AG04450 (cell line): ENCODE measurements around the gene HNRNPA3. TPM values are rescaled to one million over a fixed set of nuclear protein-coding genes. Genes with fewer than 3 reads are reported as not detected.

Source experiments
- CTCF ChIA-PET: fragments of 300-600, 350-600 bp; formaldehyde crosslinking; extraction: SDS; loops from one replicate; lab custom pipeline; 2022; ENCODE audit warnings: antibody characterized with exemption, inconsistent platforms; lab: Charles Lee
- POLR2A ChIA-PET: fragments of 350-600 bp; formaldehyde crosslinking; extraction: SDS; loops from one replicate; lab custom pipeline; 2021; ENCODE audit warnings: antibody characterized with exemption, inconsistent platforms; lab: Yijun Ruan, JAX
- DNase-seq: peaks from one replicate; pipeline ENCODE4 v3.0.0-alpha.2; 2011; ENCODE audit warnings: low read depth, low spot score
- H3K27ac ChIP-seq: one replicate; pipeline ENCODE4 v1.5.1; 2012; ENCODE audit warnings: low read depth, low read length, control low read depth
- H3K27me3 ChIP-seq: one replicate; pipeline ENCODE4 v1.6.0; 2012; ENCODE audit warnings: low read length; ENCODE audit not compliant: control insufficient read depth, insufficient read depth
- H3K4me3 ChIP-seq: 2 replicates; pipeline ENCODE4 v1.5.1; 2011; ENCODE audit warnings: mild to moderate bottlenecking, low read depth, low read length, control low read depth
- H3K9me3 ChIP-seq: 2 replicates; pipeline ENCODE4 v1.5.1; 2012; ENCODE audit warnings: low read length; ENCODE audit not compliant: control insufficient read depth, insufficient read depth
- CTCF ChIP-seq: IDR thresholded peaks from 2 replicates; pipeline ENCODE4 v1.5.1; 2011; ENCODE audit warnings: low read depth, low read length, control low read depth, inconsistent platforms
- polyA plus RNA-seq: library from polyadenylated mRNA; depleted of rRNA; stranded (reverse); fragments of >200 nt; gene quantifications from 2 replicates; pipeline ENCODE4 v1.2.3, GENCODE V29; 2011

Gene HNRNPA3
- polyA plus RNA-seq, 1 experiment, result 177 TPM

- H3K27me3 ChIP-seq, result no peaks in the 10 kb centered on the region
- no peak overlapping the region for H3K4me3 ChIP-seq
- DNase-seq, result no peak
- H3K9me3 ChIP-seq, result no peaks in the 10 kb centered on the region
- no peak overlapping the region for H3K27ac ChIP-seq
- POLR2A ChIA-PET, result interaction anchor here (0.7 to 2.1 kb wide), 3 partner anchors 61 to 190 kb away, joined by 4 to 11 read pairs (median 6); no protein-coding TSS in a partner anchor
- CTCF ChIA-PET, result interaction anchor here (0.7 to 10.4 kb wide), 6 partner anchors 34 to 190 kb away, joined by 3 to 69 read pairs (median 4); no protein-coding TSS in a partner anchor
- no peak for TF ChIP-seq CTCF
These were observed 13.4 kb downstream of the HNRNPA3 start for GRCh38 chr2:177225965-177226360.

- ChIA-PET POLR2A (interaction anchor here (0.8 to 2.6 kb wide), 2 partner anchors 17 to 34 kb away, joined by 4 to 7 read pairs; partner anchors contain the start of genes HNRNPA3 and NFE2L2), CTCF (interaction anchor here (0.6 to 10.4 kb wide), 8 partner anchors 9 to 375 kb away, joined by 3 to 69 read pairs (median 3); no protein-coding TSS in a partner anchor)
- DNase-seq, result no peak
- no peak overlapping the region for H3K27ac ChIP-seq
- H3K4me3 ChIP-seq, result no peak overlapping the region
- TF ChIP-seq CTCF, result no peak
- H3K27me3 ChIP-seq, result no peaks in the 10 kb centered on the region
- no peaks in the 10 kb centered on the region for H3K9me3 ChIP-seq
These were observed 17.0 kb downstream of the HNRNPA3 start for GRCh38 chr2:177229442-177230242.

DNA sequence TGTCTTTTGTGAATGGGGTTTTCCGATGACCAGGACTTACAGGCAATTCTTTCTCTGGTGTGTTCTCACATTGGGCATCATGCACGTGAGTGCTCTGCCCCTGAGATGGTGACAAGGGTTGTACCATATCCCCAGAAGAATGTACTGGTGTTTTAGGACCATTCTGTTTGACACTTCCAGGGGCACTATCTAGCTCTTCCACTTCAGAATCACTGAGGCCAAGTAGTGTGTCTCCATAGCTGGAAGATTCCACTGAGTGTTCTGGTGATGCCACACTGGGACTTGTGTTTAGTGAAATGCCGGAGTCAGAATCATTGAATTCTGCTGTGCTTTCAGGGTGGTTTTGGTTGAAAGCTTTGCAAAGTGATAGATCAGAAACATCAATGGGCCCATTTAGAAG, 18.7 kb downstream of the HNRNPA3 start:
- no peaks in the 10 kb centered on the region for H3K9me3 ChIP-seq
- ChIA-PET CTCF (interaction anchor here (0.7 to 10.4 kb wide), 5 partner anchors 33 to 776 kb away, joined by 3 to 69 read pairs (median 3); no protein-coding TSS in a partner anchor), POLR2A (no interaction called here)

DNA sequence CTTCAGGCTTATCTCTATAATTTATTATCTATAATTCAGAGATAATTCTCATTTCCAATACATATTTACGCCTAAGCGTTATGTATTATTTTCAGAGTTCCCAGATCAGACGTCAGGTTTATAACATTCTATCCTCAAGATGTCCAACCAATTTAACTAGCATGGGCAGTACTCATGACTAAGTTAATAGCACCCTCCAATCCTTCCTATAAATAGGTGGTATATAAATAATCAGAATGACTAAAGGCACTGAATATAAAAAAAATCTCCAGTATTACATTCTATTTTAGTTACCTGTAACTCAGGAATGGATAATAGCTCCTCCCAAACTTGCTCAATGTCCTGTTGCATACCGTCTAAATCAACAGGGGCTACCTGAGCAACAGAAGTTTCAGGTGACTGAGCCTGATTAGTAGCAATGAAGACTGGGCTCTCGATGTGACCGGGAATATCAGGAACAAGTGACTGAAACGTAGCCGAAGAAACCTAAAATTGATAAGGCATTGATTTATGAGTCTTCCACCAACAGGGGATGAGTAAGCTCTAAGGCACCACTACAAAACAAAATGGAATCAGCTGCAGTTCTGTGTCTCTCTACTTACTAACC, 19.6 kb downstream of the HNRNPA3 start:
- H3K4me3 ChIP-seq, result no peak overlapping the region
- CTCF ChIA-PET, result interaction anchor here (0.7 to 10.4 kb wide), 5 partner anchors 32 to 98 kb away, joined by 3 to 69 read pairs (median 3); no protein-coding TSS in a partner anchor
- POLR2A ChIA-PET, result no interaction called here
- no peaks in the 10 kb centered on the region for H3K27me3 ChIP-seq
- no peak for TF ChIP-seq CTCF
- DNase-seq, result no peak
- no peaks in the 10 kb centered on the region for H3K9me3 ChIP-seq
- H3K27ac ChIP-seq, result no peak overlapping the region

More for the DNA sequence above, 18.7 kb downstream of the HNRNPA3 start:
- Histone ChIP-seq H3K27ac (no peak overlapping the region), H3K4me3 (no peak overlapping the region), H3K27me3 (no peaks in the 10 kb centered on the region)
- TF ChIP-seq CTCF, result no peak
- DNase-seq, result no peak
